Measurements from ENCODE around the gene MTREX.
"Not testable (repeated sequence)": the region's sequence is repeated elsewhere in the genome, so short reads cannot be mapped to it uniquely, and the experiment has no call there.

The MTREX gene

DNA sequence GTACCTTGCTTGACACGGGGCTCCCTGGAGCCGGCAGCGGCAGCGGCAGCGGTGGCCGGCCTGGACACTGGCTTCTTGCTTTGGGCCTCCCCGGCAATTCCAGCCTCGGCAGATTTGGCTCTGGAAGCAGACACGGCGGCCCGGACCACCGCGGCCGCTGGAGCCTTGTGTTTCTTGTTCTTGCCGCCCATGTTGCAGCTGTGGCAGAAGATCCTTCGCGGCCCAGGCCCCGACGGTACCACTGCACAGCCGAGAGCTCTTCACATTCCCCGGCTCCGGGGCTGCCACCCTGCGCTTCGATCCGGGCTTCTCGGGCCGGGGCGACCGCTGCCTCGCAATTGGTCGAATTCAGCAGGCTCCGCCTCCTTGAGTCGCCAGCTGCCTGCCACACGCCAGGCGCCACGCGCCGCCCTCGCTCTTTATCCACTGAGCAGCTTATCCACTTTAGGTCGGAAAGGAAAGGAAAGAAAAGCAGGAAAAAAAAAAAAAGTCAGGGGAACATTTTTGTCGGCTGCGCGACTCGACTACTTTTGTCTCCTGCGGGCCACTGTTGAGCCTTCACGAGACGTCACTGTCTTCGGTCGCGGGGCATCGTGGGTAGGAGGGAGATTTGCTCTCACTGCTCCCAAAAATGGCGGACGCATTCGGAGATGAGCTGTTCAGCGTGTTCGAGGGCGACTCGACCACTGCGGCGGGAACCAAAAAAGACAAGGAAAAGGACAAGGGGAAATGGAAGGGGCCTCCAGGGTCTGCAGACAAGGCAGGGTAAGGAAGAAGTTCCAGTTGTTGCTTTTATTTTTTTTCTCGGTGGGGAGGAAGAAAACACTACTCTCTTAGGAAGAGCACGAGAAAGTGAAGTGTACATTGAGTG is at the start of gene MTREX, which contains the start of gene DHX29:
MTREX (plus strand) TSS at position 607 of the 871 bp plus-strand sequence; CDS start at position 632, 25 bp downstream.
DHX29 (minus strand) TSS at position 312 of the 871 bp plus-strand sequence; CDS start at position 191, 121 bp downstream.
- DNase-seq (ENCODE audit: low read depth): peak; percentile 92

DNA sequence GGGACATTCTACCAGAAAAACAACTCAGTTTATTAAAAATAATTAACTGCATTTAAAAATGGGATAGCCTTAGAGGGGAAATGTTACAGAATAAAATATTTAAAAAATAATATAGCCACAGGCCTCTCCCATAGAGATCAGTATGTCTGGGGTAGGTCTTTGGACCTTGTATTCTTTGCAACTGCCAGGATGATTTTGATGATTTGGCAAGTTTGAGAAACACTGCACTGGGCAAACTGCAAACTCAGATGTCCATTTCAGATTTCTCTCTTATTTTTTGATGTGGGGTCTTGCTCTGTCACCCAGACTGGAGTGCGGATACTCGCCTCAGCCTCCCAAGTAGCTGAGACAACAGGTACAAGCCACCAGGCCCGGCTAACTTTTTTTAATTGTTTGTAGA is 49.5 kb upstream of the MTREX start:
- no peak for DNase-seq (ENCODE audit: low read depth)

DNA sequence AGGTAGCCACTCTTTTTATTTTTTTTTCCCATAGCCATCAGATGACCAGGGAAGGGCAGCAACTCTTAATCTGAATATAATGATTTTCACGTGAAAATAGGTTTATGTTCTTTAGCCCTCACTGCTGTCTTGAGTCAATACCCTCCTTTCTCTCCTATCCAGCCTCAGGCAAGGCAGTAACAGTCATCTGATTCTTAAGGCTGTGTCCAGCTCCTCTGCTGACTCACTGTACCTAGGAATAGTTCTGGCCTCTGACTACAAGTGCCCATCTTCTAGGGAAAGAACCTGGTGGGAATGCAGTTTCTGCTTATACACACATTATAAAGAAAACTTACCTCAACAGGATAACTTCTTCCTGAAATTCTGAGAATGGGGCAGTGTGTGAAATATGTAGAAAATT is 31.0 kb upstream of the MTREX start:
- no peak for DNase-seq (ENCODE audit: low read depth)

DNA sequence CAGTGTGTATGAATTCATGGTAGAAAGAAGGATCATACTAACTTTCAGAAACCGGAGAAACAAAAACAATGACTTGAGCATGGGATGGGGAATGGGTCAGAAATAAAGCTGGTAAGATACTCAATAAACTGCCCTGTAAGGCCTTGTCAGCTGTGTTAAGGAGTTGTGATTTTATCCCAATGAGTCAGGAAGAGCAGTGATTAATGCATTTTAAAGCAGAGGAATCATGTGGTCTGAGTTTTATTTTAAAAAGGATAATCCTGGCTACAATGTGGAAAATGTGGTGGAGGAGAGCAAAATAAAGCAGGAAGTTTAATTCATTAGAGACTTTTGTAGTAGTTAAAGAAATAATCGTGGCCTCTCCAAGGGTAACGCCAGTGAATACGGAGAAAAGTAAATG is 29.0 kb upstream of the MTREX start:
- DNase-seq (ENCODE audit: low read depth): peak; percentile 36

DNA sequence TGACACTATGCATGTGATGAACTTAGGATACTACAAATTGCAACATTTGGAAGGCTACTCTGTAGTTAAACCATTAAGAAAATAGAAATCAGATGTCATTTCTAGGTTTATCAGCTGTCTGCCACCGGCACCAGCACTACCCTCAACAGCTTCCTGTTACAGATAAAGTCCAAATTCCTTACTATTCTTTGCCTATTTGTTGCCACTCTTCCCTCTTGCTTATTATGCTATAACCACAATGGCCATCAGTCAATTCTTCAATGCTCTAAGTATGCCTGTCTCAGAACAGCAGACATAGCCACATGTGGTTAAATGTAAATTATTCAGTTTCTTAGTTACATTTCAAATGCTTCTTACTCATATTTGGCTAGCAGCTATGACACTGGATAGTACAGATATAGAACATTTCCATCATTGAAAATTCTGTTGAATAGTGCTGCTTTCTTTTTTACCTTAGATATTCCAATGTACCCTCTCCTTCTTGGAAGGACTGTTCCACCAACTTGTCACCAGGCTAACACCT is 21.3 kb upstream of the MTREX start:
- no peak for DNase-seq (ENCODE audit: low read depth)

DNA sequence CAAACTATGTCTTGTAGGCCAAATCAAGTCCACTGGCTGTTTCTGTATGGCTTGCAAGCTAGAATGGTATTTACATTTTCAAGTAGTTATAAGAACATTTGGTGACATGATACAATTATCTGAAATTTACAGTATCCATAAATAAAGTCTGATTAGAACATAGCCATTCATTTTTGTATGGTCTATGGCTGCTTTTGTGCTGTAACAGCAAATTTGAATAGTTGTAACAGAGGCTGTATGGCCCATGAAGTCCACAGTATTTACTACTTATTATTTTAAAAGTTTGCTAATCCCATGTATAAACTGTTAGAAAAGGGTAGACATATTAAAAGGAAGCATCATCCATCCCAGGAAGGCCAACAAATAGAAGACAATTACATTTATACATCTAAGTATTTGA is 18.0 kb upstream of the MTREX start:
- no peak for DNase-seq (ENCODE audit: low read depth)

DNA sequence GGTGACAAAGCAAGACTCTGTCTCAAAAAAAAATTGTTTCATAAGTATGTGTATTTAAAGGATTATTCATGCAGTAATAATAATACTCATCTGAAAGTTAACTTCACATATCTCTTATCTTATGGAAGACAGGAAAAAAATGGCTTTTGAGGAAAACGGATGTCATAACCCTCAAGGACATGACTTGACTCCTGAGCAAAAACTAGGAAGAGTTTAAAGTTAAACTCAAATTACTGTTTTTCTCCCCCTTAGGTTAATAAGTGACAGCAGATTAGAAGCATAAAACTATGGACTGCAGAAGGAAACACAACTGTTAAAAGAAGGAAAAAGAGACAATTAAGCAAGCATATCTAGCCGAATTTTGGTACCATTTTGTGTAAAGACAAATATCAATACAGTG is 16.8 kb upstream of the MTREX start:
- no peak for DNase-seq (ENCODE audit: low read depth)

DNA sequence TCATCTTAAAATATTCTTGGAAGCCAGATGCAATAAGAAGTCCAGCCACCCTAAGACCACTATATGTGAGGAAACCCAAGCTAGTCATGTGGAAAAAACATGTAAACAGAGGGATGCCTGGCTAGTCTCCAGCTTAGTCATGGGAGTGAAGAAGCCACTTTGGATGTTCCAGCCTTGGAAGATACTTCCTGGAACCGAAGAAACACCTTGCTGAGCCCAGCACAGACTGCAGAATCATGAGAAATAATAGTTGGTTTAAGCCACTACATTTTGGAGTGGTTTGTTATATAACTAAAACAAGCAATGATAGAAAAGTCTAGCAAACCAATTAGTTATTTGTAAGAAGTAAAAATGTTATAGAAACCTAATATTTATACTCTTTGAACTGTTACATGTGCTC is 12.9 kb upstream of the MTREX start:
- no peak for DNase-seq (ENCODE audit: low read depth)

DNA sequence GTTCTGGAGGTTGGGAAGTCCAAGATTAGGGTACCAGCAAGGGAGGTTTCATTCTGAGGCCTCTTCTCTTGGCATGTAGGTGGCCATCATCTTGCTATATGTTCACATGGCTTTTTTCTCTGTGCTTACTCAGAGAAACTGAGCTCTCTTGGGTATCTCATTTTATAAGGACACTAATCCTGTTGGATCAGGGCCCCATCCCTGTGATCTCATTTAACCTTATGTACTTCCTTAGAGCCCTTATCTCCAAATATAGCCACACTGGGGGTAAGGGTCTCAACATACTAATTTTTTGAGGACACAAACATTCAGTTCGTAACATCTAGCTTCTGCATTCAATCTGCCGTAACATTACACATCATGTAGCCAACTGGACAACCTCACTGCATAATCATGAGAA is 6.9 kb upstream of the MTREX start:
- DNase-seq (ENCODE audit: low read depth): no peak

DNA sequence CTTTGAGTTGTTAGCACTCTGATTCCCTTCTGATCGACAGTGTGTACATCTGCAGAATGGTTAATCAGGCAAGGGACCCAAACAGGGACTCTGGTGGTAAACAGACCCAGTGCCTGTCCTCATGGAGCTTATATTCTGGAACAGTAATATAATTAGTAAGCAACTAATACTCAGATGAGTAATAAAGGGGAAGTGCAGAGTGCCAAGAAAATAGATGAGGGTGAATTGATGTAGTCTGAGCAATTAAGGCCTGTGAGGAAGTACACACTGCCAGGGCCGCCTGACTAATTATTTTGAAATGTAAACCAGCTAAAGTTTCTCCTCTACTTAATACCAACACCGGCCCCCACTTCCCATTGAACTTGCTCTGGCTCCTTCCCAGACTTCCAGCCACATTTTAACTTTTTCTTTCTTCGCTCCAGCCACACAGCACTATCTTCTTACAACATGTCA is 4.5 kb upstream of the MTREX start:
- DNase-seq (ENCODE audit: low read depth): peak; percentile 69

DNA sequence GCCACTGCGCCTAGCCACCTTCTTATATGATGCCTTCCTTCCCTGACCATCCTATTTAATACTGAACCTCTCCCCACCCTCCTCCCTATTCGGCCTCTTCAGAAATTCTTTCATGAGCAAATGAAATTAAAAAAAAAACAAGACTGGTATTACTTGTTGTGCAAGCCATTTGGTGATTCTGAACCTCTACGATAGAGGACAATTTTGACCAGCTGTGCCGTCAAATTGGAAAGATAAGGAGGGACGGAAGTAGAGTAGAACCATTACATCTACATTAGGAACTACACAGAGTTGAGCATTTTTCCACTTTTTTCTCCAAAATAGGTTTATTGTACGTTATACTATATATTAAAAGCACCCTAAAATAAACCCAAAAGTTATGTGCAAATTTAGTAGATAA is 3.2 kb upstream of the MTREX start:
- no peak for DNase-seq (ENCODE audit: low read depth)

DNA sequence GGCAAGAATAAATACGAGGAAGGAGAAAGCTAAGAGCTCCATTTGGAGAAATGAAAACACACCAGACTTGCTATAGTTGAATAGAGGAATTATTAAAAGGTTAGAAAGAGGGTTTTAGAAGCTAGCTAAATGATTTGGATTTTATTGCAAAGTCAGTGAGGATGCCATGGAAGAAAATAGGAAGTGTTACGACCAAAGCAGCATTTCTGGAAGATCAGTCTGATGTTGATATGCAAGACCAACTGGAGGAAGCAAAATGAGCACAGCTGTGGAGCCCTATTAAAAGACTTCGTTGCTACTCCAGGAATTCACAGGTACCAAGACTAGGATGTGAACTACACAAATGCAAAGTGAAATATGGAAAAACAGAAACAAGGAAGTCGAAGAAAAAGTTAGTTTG is 2.4 kb upstream of the MTREX start:
- no peak for DNase-seq (ENCODE audit: low read depth)

DNA sequence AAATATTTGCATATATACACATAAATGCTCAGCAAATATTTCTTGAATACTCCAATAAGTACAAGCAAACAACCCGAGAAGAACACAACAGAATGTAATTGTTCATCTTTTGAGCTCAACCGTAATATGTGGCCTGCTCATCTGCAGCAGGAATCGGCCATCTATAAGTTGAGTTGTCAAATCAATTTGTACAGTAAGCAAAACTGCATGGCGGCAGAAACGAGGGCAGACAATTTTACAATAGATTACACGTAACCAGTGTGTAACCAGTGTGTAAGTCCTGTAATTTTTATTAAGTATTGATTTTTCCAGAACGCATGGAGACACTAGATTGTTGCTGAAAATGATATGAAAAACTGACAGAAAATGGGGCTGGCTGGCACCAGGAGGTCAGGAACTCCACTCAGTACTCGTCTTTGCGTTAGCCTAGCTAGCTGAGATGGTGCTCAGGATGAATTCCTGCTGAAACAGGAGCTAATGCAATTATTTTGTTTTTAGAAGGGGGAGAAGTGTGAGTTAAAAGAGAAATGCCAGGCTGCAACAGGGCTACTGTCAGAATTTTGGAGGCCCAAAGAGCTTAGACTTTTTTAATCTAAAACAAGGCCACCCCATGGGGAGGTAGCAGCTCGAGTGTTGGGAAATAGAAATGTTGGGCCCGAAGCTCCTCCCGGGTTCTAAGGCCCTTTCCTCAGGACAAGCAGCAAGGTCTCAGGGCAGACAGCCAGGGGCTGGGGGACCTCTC is 977 bp upstream of the MTREX start:
- no peak for DNase-seq (ENCODE audit: low read depth)

DNA sequence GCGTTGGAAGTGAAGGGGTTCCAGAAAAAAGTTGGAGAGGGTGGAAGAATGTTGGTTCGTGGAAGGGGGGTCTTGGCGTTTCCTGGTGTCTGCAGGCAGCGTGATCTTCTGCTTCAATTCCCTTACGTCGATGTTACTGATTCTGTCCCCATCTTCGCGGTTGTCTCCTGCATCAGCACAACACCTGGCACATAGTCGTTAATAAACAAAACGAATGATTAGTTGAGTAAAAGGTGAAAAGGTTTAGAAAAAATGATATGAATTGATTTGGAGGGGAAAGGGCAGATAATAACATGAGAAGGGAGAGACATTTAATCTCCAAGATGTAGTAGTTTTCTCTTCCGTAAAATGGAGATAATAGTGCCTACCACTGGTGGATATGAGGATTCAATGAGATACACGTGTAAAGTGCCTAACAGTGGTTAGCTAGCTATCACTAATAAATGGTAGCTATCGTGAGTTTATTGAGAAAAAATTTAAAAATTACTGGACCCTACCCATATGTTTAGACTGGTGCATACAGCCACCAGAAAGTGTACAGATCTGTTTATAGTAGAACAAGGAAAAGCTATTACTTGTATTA is 556 bp downstream of the MTREX start:
- no peak for DNase-seq (ENCODE audit: low read depth)

DNA sequence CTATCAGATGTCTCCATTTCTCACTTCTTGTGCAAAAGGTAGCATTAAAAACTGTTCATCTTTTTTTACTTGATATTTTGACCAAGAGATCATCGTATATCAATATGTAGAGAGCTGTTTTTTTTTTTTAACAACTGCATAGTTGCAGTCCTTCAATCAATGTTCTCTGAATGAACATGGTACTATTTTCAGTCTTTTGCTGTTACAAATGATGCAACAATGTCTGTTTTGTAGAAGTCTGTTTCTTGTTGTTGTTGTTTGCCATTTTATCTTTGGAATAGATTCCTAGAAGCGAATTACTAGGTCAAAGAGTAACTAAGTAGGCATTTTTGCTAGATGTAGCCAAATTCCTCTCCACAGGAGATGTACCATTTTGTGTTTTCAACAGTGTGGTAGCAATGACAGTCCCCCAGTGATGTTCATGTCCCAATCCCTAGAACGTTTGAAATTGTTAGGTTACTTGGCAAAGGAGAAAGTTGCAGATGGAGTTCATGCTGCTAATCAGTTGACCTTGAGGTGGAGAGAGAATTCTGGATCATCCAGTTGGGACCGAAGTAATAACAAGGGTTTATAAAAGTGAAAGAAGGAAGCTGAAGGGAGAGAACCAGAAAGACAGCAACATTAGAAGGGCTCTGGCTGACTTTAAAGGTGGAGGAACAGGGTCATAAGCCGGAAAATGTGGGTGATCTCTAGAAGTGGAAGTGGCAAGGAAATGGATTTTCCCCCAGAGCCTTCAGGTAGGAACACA is 6.3 kb downstream of the MTREX start:
- DNase-seq (ENCODE audit: low read depth): no peak

DNA sequence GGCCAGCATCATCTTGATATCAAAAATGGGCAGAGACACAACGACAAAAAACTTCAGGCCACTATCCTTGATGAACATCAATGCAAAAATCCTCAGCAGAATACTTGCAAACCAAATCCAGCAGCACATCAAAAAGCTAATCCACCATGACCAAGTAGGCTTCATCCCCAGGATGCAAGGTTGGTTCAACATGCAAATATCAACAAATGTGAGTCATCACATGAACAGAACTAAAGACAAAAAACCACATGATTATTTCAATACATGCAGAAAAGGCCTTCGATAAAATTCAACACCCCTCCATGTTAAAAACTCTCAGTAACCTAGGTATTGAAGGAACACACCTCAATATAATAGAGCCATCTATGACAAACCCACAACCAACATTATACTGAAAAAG is 8.5 kb downstream of the MTREX start:
- DNase-seq (ENCODE audit: low read depth): no peak

DNA sequence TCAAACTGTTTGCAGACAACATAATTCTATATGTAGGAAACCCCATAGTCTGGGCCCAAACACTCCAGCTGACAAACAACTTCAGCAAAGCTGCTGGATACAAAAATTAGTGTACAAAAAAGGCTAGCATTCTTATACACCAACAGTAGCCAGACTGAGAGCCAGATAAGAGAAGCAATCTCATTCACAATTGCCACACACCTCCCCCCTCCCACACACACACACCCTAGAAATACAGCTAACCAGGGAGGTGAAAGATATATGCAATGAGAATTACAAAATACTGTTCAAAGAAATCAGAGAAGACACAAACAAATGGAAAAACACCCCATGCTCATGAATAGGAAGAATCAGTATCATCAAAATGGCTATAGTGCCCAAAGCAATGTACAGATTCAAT is 9.0 kb downstream of the MTREX start:
- no peak for DNase-seq (ENCODE audit: low read depth)

DNA sequence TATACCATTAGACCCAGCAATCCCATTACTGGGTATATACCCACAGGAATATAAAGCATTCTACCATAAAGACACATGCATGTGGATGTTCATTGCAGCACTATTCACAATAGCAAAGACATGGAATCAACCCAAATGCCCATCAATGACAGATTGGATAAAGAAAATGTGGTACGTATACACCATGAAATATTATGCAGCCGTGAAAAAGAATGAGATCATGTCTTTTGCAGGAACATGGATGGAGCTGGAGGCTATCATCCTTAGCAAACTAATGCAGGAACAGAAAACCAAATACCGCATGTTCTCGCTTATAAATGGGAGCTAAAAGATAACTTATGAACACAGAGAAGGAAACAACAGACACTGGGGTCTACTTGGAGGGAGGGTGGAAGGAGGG is 10.4 kb downstream of the MTREX start:
- not testable (repeated sequence) for DNase-seq (ENCODE audit: low read depth)

DNA sequence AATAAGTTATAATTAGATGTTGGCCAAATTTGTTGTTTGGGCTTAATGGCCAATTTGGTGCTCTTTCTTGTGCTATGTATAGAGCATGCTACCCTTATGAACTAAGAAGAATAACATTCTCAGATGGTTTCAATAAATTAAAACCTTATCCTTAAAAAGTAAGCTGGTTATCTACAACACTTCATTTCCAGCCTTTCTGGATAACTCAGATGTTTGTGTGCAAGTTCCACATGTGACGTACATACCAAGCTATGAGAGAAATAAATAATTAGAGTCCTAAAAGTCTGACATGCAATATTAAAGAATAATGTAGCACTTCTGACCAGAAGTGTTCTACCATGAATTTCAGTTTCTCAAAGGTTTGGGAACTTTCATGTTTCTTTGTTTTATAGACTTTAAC is 11.7 kb downstream of the MTREX start:
- no peak for DNase-seq (ENCODE audit: low read depth)

DNA sequence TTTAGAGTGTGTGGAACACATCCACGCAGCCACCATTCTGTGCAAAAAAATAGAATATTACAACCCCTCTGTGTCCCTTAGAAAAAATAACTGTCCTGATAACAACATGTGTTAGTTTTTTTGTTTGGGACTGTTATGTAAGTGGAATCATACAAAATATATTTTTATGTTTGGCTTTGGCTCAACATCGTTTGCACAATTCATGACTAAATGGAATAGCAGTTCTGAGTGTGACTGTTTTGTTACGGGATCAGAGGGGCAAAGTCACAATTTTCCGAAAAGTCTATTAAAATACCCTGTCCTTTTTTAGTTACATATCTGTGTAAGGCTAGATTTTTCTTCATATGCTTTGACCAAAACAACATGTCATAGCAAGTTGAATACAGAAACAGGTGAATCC is 12.8 kb downstream of the MTREX start:
- DNase-seq (ENCODE audit: low read depth): no peak

DNA sequence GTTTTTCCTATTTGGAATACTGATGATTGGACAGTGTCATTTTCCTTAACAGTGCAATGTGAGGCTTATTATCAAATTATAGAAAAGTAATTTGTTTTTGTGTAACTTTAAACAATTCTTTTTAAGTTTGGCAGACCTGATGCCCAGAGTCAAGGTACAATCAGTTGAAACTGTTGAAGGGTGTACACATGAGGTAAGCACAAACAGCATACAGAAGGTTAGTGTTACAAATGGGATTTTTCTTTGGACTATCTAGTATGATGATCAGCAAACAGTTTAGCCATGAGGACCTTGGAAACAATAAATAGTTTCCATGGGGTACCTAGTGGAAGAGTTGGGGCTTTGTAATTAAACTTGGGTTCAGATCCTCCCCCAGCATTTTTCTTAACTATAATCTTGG is 16.2 kb downstream of the MTREX start:
- DNase-seq (ENCODE audit: low read depth): no peak

All from HS-5 (cell line).